IMR-90 (cell line): ENCODE data around the gene STMN3. TPM values are rescaled to one million over a fixed set of nuclear protein-coding genes. Genes with fewer than 3 reads are reported as not detected.

ENCODE experiments used
- ATAC-seq: fragments of 200-7000 bp; cut with Tn5 transposase; 2 replicates; pipeline ENCODE4 v1.9.1; 2020; ENCODE audit warnings: low read depth, mild to moderate bottlenecking, moderate library complexity
- BruUV-seq: library from RNA; stranded (reverse); fragments of 400-500 nt; replicated peaks from 2 replicates; lab custom pipeline; 2021; lab: Mats Ljungman, UMichigan
- CTCF ChIA-PET: fragments of 300-600 bp; formaldehyde crosslinking; extraction: SDS; loops from one replicate; lab custom pipeline; 2021; ENCODE audit warnings: antibody characterized with exemption; lab: Yijun Ruan, JAX
- POLR2A ChIA-PET: fragments of 300-600 bp; sonication (Branson Sonifier 250); formaldehyde crosslinking; loops from one replicate; lab custom pipeline; 2022; ENCODE audit warnings: antibody characterized with exemption; ENCODE audit not compliant: unreplicated experiment; lab: Charles Lee
- DNase-seq: peaks from one replicate; pipeline ENCODE4 v3.0.0; 2013
- H2AFZ ChIP-seq: replicated peaks from 2 replicates; pipeline ENCODE3; 2013; ENCODE audit warnings: low read length, mild to moderate bottlenecking; ENCODE audit not compliant: poor library complexity
- H2AK5ac ChIP-seq: 2 replicates; pipeline ENCODE4 v1.6.1; 2013; ENCODE audit warnings: low read depth, low read length, inconsistent platforms
- H2AK9ac ChIP-seq: replicated peaks from 2 replicates; pipeline ENCODE3; 2013; ENCODE audit warnings: mild to moderate bottlenecking, low read depth, low read length, moderate library complexity; ENCODE audit not compliant: poor library complexity
- H2BK120ac ChIP-seq: 2 replicates; pipeline ENCODE4 v1.6.1; 2013; ENCODE audit warnings: low read depth, low read length, inconsistent platforms
- H2BK15ac ChIP-seq: 3 replicates; pipeline ENCODE4 v1.6.1; 2013; ENCODE audit warnings: low read depth, low read length, inconsistent platforms
- H2BK20ac ChIP-seq: 2 replicates; pipeline ENCODE4 v1.6.1; 2013; ENCODE audit warnings: low read depth, mild to moderate bottlenecking, inconsistent platforms, low read length, moderate library complexity
- H2BK5ac ChIP-seq: 2 replicates; pipeline ENCODE4 v1.6.1; 2013; ENCODE audit warnings: mild to moderate bottlenecking, low read depth, low read length, inconsistent platforms; ENCODE audit not compliant: poor library complexity, severe bottlenecking
- H3K14ac ChIP-seq: replicated peaks from 2 replicates; pipeline ENCODE4 v1.6.1; 2013; ENCODE audit warnings: low read depth, low read length, inconsistent platforms
- H3K18ac ChIP-seq: 2 replicates; pipeline ENCODE4 v1.6.1; 2013; ENCODE audit warnings: low read depth, low read length, control low read depth
- H3K23ac ChIP-seq: 2 replicates; pipeline ENCODE4 v1.6.1; 2013; ENCODE audit warnings: low read depth, low read length, inconsistent platforms
- H3K27ac ChIP-seq: 2 replicates; pipeline ENCODE4 v1.5.1; 2013; ENCODE audit warnings: mild to moderate bottlenecking, control low read depth, low read length; ENCODE audit not compliant: insufficient read depth
- H3K27me3 ChIP-seq: 2 replicates; pipeline ENCODE4 v1.6.1; 2013; ENCODE audit warnings: low read length; ENCODE audit not compliant: control insufficient read depth, insufficient read depth
- H3K36me3 ChIP-seq: 2 replicates; pipeline ENCODE4 v1.6.1; 2013; ENCODE audit warnings: low read length, mixed read lengths; ENCODE audit not compliant: control insufficient read depth, insufficient read depth
- H3K4ac ChIP-seq: 2 replicates; pipeline ENCODE4 v1.6.1; 2013; ENCODE audit warnings: low read depth, low read length, inconsistent platforms
- H3K4me1 ChIP-seq: 2 replicates; pipeline ENCODE4 v1.6.1; 2013; ENCODE audit warnings: low read length, mixed read lengths; ENCODE audit not compliant: control insufficient read depth, insufficient read depth
- H3K4me2 ChIP-seq: 2 replicates; pipeline ENCODE4 v1.6.1; 2013; ENCODE audit warnings: low read depth, mild to moderate bottlenecking, control low read depth, low read length, moderate library complexity
- H3K4me3 ChIP-seq: 2 replicates; pipeline ENCODE4 v1.5.1; 2013; ENCODE audit warnings: low read depth, mild to moderate bottlenecking, control low read depth, low read length, moderate library complexity; ENCODE audit not compliant: insufficient read depth
- H3K56ac ChIP-seq: 2 replicates; pipeline ENCODE4 v1.6.1; 2013; ENCODE audit warnings: low read length, inconsistent platforms; ENCODE audit not compliant: insufficient read depth; ENCODE audit errors: extremely low read depth
- H3K79me1 ChIP-seq, 2 experiments: 2 replicates each; pipeline ENCODE4 v1.6.1; 2013; ENCODE audit warnings: low read length in 2 of 2, inconsistent platforms in 1 of 2, low read depth in 1 of 2
- H3K9ac ChIP-seq: 2 replicates; pipeline ENCODE4 v1.6.1; 2013; ENCODE audit warnings: low read depth, low read length, control low read depth
- H3K9me1 ChIP-seq: 2 replicates; pipeline ENCODE4 v1.6.1; 2013; ENCODE audit warnings: low read length, inconsistent platforms; ENCODE audit not compliant: insufficient read depth
- H3K9me3 ChIP-seq: 2 replicates; pipeline ENCODE4 v1.6.1; 2013; ENCODE audit warnings: low read length; ENCODE audit not compliant: control insufficient read depth, insufficient read depth
- H4K20me1 ChIP-seq: 2 replicates; pipeline ENCODE4 v1.6.1; 2013; ENCODE audit warnings: low read length, inconsistent platforms; ENCODE audit not compliant: insufficient read depth
- H4K5ac ChIP-seq: 2 replicates; pipeline ENCODE4 v1.6.1; 2013; ENCODE audit warnings: mild to moderate bottlenecking, low read depth, low read length, control low read depth
- H4K8ac ChIP-seq, 2 experiments: 2 replicates each; pipeline ENCODE4 v1.6.1; 2013; ENCODE audit warnings: low read depth in 2 of 2, low read length in 2 of 2, control low read depth in 1 of 2, inconsistent platforms in 1 of 2
- H4K91ac ChIP-seq: 2 replicates; pipeline ENCODE4 v1.6.1; 2013; ENCODE audit warnings: low read depth, low read length, inconsistent platforms; ENCODE audit not compliant: insufficient read depth
- BHLHE40 ChIP-seq: fragments of 150-350 bp; IDR thresholded peaks from 2 replicates; pipeline ENCODE4 v1.6.1; 2016; ENCODE audit warnings: mild to moderate bottlenecking, low read depth, low read length
- CEBPB ChIP-seq: IDR thresholded peaks from 2 replicates; pipeline ENCODE4 v1.6.1; 2012; ENCODE audit warnings: low read depth, low read length, improper control_type of control experiment
- CHD1 ChIP-seq: IDR thresholded peaks from 2 replicates; pipeline ENCODE4 v1.6.1; 2012; ENCODE audit warnings: low read depth, low read length, improper control_type of control experiment
- ELK1 ChIP-seq: fragments of 150-350 bp; IDR thresholded peaks from 2 replicates; pipeline ENCODE4 v1.6.1; 2016; ENCODE audit warnings: low read depth, mild to moderate bottlenecking, low read length, moderate library complexity, borderline replicate concordance
- FOS ChIP-seq: fragments of 150-350 bp; IDR thresholded peaks from 2 replicates; pipeline ENCODE4 v1.6.1; 2016; ENCODE audit warnings: low read depth, low read length
- MAZ ChIP-seq: IDR thresholded peaks from 2 replicates; pipeline ENCODE4 v1.6.1; 2012; ENCODE audit warnings: low read depth, mild to moderate bottlenecking, low read length, improper control_type of control experiment, moderate library complexity, borderline replicate concordance
- NFE2L2 ChIP-seq: fragments of 150-350 bp; IDR thresholded peaks from 2 replicates; pipeline ENCODE4 v1.6.1; 2016; ENCODE audit warnings: low read depth, mild to moderate bottlenecking, low read length
- POLR2A ChIP-seq: IDR thresholded peaks from 2 replicates; pipeline ENCODE4 v1.6.1; 2012; ENCODE audit warnings: mild to moderate bottlenecking, low read depth, low read length
- RAD21 ChIP-seq: IDR thresholded peaks from 2 replicates; pipeline ENCODE4 v1.6.1; 2012; ENCODE audit warnings: low read length, improper control_type of control experiment
- RCOR1 ChIP-seq: IDR thresholded peaks from 2 replicates; pipeline ENCODE4 v1.6.1; 2012; ENCODE audit warnings: mild to moderate bottlenecking, low read length, improper control_type of control experiment; ENCODE audit not compliant: insufficient replicate concordance
- RFX5 ChIP-seq: IDR thresholded peaks from 2 replicates; pipeline ENCODE4 v1.8.0; 2012; ENCODE audit warnings: low read depth, mild to moderate bottlenecking, low read length, moderate library complexity
- USF2 ChIP-seq: fragments of 150-350 bp; IDR thresholded peaks from 2 replicates; pipeline ENCODE4 v1.6.1; 2017; ENCODE audit warnings: mild to moderate bottlenecking, antibody characterized with exemption, low read length, low read depth
- WGBS, 2 experiments: methylation state at CpG; one replicate each; pipeline versions ENCODE4 v1.1.5 to v1.1.7; 2013; ENCODE audit warnings: missing lambda C conversion rate in 2 of 2; ENCODE audit not compliant: insufficient read length in 1 of 2; ENCODE audit errors: extremely low coverage in 2 of 2; 5-methylcytosine and 5-hydroxymethylcytosine counted together
- dilution Hi-C: fragments of 300-500 bp; cut with HindIII; formaldehyde crosslinking; loops from one replicate; pipeline ENCODE4 v1.14.3; 2018; ENCODE audit warnings: low sequenced_read_pairs; ENCODE audit not compliant: unreplicated experiment
- in situ Hi-C: fragments of 300-500 bp; cut with MboI; formaldehyde crosslinking; loops from 3 replicates; pipeline ENCODE4 v1.14.3; 2019; ENCODE audit warnings: low sequenced_read_pairs, inconsistent platforms, mixed read lengths
- intact Hi-C: fragments of 100-400 bp; cut with micrococcal nuclease; formaldehyde crosslinking; loops from 2 replicates; pipeline ENCODE4 v1.10.0; 2022
- polyA plus RNA-seq, 3 experiments: library from polyadenylated mRNA; depleted of rRNA; stranded (reverse); fragments of >200 nt; gene quantifications; 2 replicates each; pipeline ENCODE4 v1.2.3, GENCODE V29; 2012; ENCODE audit warnings: low replicate concordance in 1 of 3
- total RNA-seq: library from RNA; depleted of rRNA; stranded (reverse); fragments of >200 nt; gene quantifications from 2 replicates; pipeline ENCODE4 v1.2.3, GENCODE V29; 2012

Gene STMN3
- total and polyA plus RNA-seq, 2 of the 4 experiments (the other 2 are of a cell fraction), result 20.3 to 62.3 TPM

- Histone ChIP-seq H2BK5ac (no peak overlapping the region), H3K9me1 (0 out of 2 replicates have a peak, but pooled peaks cover 7% of the 10 kb centered on the region), H3K36me3 (peaks cover 41% of the 10 kb centered on the region), H2AK9ac (no peak overlapping the region), H2AK5ac (no peak overlapping the region), H2BK15ac (no peak overlapping the region), H3K4me1 (peaks cover 12% of the 10 kb centered on the region), H3K4me2 (no peak overlapping the region), H3K18ac (no peak overlapping the region), H3K79me1 (peaks cover 18 to 56% of the 10 kb centered on the region in 2 experiments), H4K5ac (no peak overlapping the region), H3K4me3 (no peak overlapping the region), H3K27ac (no peak overlapping the region), H4K20me1 (peaks cover 3% of the 10 kb centered on the region; the same call in 1 of the 2 replicates), H3K27me3 (no peaks in the 10 kb centered on the region), H3K23ac (no peak overlapping the region), H4K8ac (no peak overlapping the region), H2BK120ac (no peak overlapping the region), H3K56ac (no peak overlapping the region), H2BK20ac (no peak overlapping the region), H3K4ac (no peak overlapping the region), H3K9ac (no peak overlapping the region), H4K91ac (no peak overlapping the region), H3K9me3 (no peaks in the 10 kb centered on the region), H3K14ac (no peak overlapping the region), H2AFZ (no peak overlapping the region)
- in situ Hi-C loops (no loop called here), dilution Hi-C loops (no loop called here), intact Hi-C loops (no loop called here)
- TF ChIP-seq ELK1 (no peak), CEBPB (no peak), BHLHE40 (no peak), CHD1 (no peak), RAD21 (no peak), USF2 (no peak), RCOR1 (no peak), POLR2A (no peak), NFE2L2 (no peak), MAZ (no peak), FOS (no peak), RFX5 (no peak)
- BruUV-seq, result no TSS peak
- POLR2A ChIA-PET, result no interaction called here
- no peak for ATAC-seq
- DNase-seq, result no peak
- CTCF ChIA-PET, result no interaction called here
- 91% methylated on average over 15 of the region's 33 CpGs; no CpG with 5 or more reads in 1 of the 2 experiments for WGBS, 2 experiments
Observed at GRCh38 chr20:63661959-63662812, 9.0 kb upstream of the STMN3 start.
